OCI-LY3 (cell line): ENCODE data around the gene LGALS16.

Experiments
- H2AFZ ChIP-seq: fragments of 200-600, 300-600 bp; shearing (Covaris generic); 2 replicates; pipeline ENCODE4 v1.6.0; 2014; ENCODE audit warnings: antibody characterized with exemption, low read depth, low read length
- H3K27ac ChIP-seq: fragments of 200-600, 300-600 bp; sonication (generic); 2 replicates; pipeline ENCODE4 v1.5.1; 2014; ENCODE audit warnings: mild to moderate bottlenecking, low read length, moderate library complexity, mixed read lengths
- H3K27me3 ChIP-seq: fragments of 200-600, 300-600 bp; sonication (generic); 2 replicates; pipeline ENCODE4 v1.6.1; 2014; ENCODE audit warnings: low read depth, low read length, mixed read lengths
- H3K36me3 ChIP-seq: fragments of 200-600, 300-600 bp; sonication (generic); replicated peaks from 2 replicates; pipeline ENCODE3; 2014; ENCODE audit warnings: low read depth, low read length, mixed read lengths
- H3K4me1 ChIP-seq: fragments of 300-600, 200-600 bp; sonication (generic); 2 replicates; pipeline ENCODE4 v1.6.1; 2014; ENCODE audit warnings: low read length, mixed read lengths
- H3K4me2 ChIP-seq: fragments of 200-600, 300-600 bp; sonication (generic); 2 replicates; pipeline ENCODE4 v1.6.1; 2014; ENCODE audit warnings: low read length, mixed read lengths
- H3K4me3 ChIP-seq: fragments of 300-600, 200-600 bp; sonication (generic); 2 replicates; pipeline ENCODE4 v1.5.1; 2014; ENCODE audit warnings: antibody characterized with exemption, mild to moderate bottlenecking, low read length, moderate library complexity
- H3K79me2 ChIP-seq: fragments of 300-600, 200-600 bp; shearing (Covaris generic); 2 replicates; pipeline ENCODE4 v1.6.1; 2014; ENCODE audit warnings: mild to moderate bottlenecking, low read length, mixed read lengths
- H3K9ac ChIP-seq: fragments of 300-600, 200-600 bp; shearing (Covaris generic); 2 replicates; pipeline ENCODE4 v1.6.0; 2014; ENCODE audit warnings: mild to moderate bottlenecking, low read length, moderate library complexity
- H3K9me3 ChIP-seq: fragments of 200-600, 300-600 bp; shearing (Covaris generic); 2 replicates; pipeline ENCODE4 v1.6.1; 2014; ENCODE audit warnings: low read length, mixed read lengths; ENCODE audit not compliant: insufficient read depth
- H4K20me1 ChIP-seq: fragments of 200-600, 300-600 bp; sonication (generic); 2 replicates; pipeline ENCODE4 v1.6.1; 2016; ENCODE audit warnings: low read length, mixed read lengths; ENCODE audit not compliant: insufficient read depth
- CTCF ChIP-seq: fragments of 200-600, 300-600 bp; sonication (generic); IDR thresholded peaks from 2 replicates; pipeline ENCODE4 v1.5.1; 2014; ENCODE audit warnings: antibody characterized with exemption, low read length, low read depth
- EZH2phosphoT487 ChIP-seq: fragments of 200-600 bp; shearing (Covaris generic); IDR thresholded peaks from 2 replicates; pipeline ENCODE4 v1.6.1; 2018; ENCODE audit warnings: antibody characterized with exemption, mixed run types, low read depth

The LGALS16 gene

GRCh38 chr19:39655613-39656012, at the start of gene LGALS16:
Gene LGALS16 (plus strand): TSS chr19:39655913. CDS start chr19:39655962, 49 bp downstream.
- TF ChIP-seq EZH2phosphoT487 = no peak
- no peak for TF ChIP-seq CTCF
- Histone ChIP-seq H4K20me1 (no peaks in the 10 kb centered on the region; the same call in 1 of the 2 replicates), H3K4me3 (no peak within 1 kb of the TSS), H2AFZ (no peak within 1 kb of the TSS), H3K79me2 (no peaks in the 10 kb centered on the region), H3K27me3 (peaks cover 41% of the 10 kb centered on the region), H3K4me2 (no peak within 1 kb of the TSS), H3K9me3 (no peaks in the 10 kb centered on the region), H3K9ac (no peak within 1 kb of the TSS), H3K27ac (no peak within 1 kb of the TSS), H3K4me1 (peaks cover 4% of the 10 kb centered on the region), H3K36me3 (no peaks in the 10 kb centered on the region)

GRCh38 chr19:39607021-39607420, 48.7 kb upstream of the LGALS16 start:
- Histone ChIP-seq H3K27me3 (peaks cover 47% of the 10 kb centered on the region), H3K4me2 (no peak overlapping the region), H3K36me3 (no peaks in the 10 kb centered on the region), H3K9me3 (no peaks in the 10 kb centered on the region), H3K4me1 (no peaks in the 10 kb centered on the region), H2AFZ (no peak overlapping the region), H3K27ac (no peak overlapping the region), H3K79me2 (no peaks in the 10 kb centered on the region), H3K4me3 (no peak overlapping the region), H4K20me1 (no peaks in the 10 kb centered on the region), H3K9ac (no peak overlapping the region)
- TF ChIP-seq CTCF (no peak), EZH2phosphoT487 (no peak)

GRCh38 chr19:39607561-39607960, 48.2 kb upstream of the LGALS16 start:
- Histone ChIP-seq H3K4me1 (no peaks in the 10 kb centered on the region), H3K9ac (no peak overlapping the region), H3K36me3 (no peaks in the 10 kb centered on the region), H3K27ac (no peak overlapping the region), H3K9me3 (no peaks in the 10 kb centered on the region), H3K27me3 (peaks cover 43% of the 10 kb centered on the region), H3K79me2 (no peaks in the 10 kb centered on the region), H3K4me3 (no peak overlapping the region), H2AFZ (no peak overlapping the region), H4K20me1 (no peaks in the 10 kb centered on the region), H3K4me2 (no peak overlapping the region)
- TF ChIP-seq EZH2phosphoT487 (no peak), CTCF (no peak)

GRCh38 chr19:39613597-39613996, 42.1 kb upstream of the LGALS16 start:
- Histone ChIP-seq H3K36me3 (no peaks in the 10 kb centered on the region), H3K9ac (no peak overlapping the region), H2AFZ (no peak overlapping the region), H3K4me3 (no peak overlapping the region), H3K79me2 (no peaks in the 10 kb centered on the region), H3K4me2 (no peak overlapping the region), H3K9me3 (no peaks in the 10 kb centered on the region), H3K4me1 (no peaks in the 10 kb centered on the region), H3K27ac (no peak overlapping the region), H3K27me3 (0 out of 2 replicates have a peak, but pooled peaks cover 3% of the 10 kb centered on the region), H4K20me1 (no peaks in the 10 kb centered on the region)
- TF ChIP-seq CTCF (no peak), EZH2phosphoT487 (no peak)
